ENCODE measurements around the gene DPEP2. TPM values are rescaled to one million over a fixed set of nuclear protein-coding genes. Genes with fewer than 3 reads are reported as not detected.
"Not testable (repeated sequence)": the region's sequence is repeated elsewhere in the genome, so short reads cannot be mapped to it uniquely, and the experiment has no call there.

Gene DPEP2
- total and polyA plus RNA-seq, 2 experiments from 2014 or later: not detected

DNA sequence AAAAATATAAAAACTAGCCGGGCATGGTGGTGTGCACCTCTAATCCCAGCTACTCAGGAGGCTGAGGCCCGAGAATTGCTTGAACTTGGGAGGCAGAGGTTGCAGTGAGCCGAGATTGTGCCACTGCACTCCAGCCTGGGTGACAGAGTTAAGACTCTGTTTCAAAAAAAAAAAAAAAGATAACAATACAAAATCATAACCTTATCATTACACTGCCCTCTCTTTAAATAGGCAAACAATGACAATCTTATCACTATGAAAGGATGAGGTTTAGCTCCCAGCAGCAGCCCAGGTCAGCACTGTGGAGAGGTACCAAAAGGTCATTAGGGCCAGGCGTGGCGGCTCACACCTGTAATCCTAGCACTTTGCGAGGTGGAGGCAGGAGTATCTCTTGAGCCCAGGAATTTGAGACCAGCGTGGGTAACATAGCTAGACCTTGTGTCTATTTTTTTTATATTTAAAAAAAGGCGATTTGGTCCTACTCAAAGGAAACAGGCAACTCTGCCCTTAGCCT, 19.9 kb upstream of the DPEP2 start:
- H3K4me1 ChIP-seq (ENCODE audit: insufficient read depth): peaks cover 14% of the 10 kb centered on the region
- TF ChIP-seq EZH2 (IDR thresholded peaks at IDR 0.05; ENCODE audit: borderline replicate concordance) (no peak), EZH2phosphoT487 (IDR thresholded peaks at IDR 0.05; ENCODE audit: low read depth, severe bottlenecking, unreplicated experiment) (no peak)
- TF ChIP-seq, protein P1, sequence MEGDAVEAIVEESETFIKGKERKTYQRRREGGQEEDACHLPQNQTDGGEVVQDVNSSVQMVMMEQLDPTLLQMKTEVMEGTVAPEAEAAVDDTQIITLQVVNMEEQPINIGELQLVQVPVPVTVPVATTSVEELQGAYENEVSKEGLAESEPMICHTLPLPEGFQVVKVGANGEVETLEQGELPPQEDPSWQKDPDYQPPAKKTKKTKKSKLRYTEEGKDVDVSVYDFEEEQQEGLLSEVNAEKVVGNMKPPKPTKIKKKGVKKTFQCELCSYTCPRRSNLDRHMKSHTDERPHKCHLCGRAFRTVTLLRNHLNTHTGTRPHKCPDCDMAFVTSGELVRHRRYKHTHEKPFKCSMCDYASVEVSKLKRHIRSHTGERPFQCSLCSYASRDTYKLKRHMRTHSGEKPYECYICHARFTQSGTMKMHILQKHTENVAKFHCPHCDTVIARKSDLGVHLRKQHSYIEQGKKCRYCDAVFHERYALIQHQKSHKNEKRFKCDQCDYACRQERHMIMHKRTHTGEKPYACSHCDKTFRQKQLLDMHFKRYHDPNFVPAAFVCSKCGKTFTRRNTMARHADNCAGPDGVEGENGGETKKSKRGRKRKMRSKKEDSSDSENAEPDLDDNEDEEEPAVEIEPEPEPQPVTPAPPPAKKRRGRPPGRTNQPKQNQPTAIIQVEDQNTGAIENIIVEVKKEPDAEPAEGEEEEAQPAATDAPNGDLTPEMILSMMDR (IDR thresholded peaks at IDR 0.05; ENCODE audit: poor library complexity): no peak
- H3K9me3 ChIP-seq (ENCODE audit: low read depth): no peaks in the 10 kb centered on the region
- no peaks in the 10 kb centered on the region for H4K20me1 ChIP-seq (ENCODE audit: insufficient read depth, poor library complexity, severe bottlenecking)
- H3K4me2 ChIP-seq: no peak overlapping the region
- no peak for DNase-seq (ENCODE audit: low spot score)
- H3K27me3 ChIP-seq: no peaks in the 10 kb centered on the region
- H3K9me2 ChIP-seq (replicated peaks; ENCODE audit: insufficient read depth): no peaks in the 10 kb centered on the region
- no peaks in the 10 kb centered on the region for H3K36me3 ChIP-seq (replicated peaks; ENCODE audit: insufficient read depth, low read depth)
- no peak overlapping the region for H2AFZ ChIP-seq
- no peak overlapping the region for H3K4me3 ChIP-seq
- 57% methylated on average over 8 of the region's 8 CpGs for WGBS (ENCODE audit: low lambda C conversion rate, missing lambda C conversion rate)
- no peak overlapping the region for H3K27ac ChIP-seq
- H3K79me2 ChIP-seq: peaks cover 20% of the 10 kb centered on the region

DNA sequence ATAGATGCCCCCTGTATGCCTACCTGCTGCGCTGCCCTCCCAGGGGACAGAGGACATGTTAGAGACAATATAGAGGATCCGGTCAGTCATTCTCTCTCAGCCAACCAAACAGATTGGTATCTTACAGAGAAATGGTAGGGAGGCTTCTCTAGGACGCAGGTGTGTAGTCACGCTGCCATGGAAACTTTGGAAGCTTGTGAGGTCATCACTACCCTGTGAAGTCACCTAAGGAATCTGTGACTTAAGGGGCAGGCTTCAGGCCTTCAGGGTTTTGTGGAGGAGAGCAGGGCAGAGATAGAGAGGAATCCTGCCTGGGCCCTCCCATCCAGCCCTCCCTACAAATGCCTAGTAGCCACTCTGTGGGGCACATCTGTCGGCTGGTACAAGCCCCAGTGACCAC, 16.4 kb upstream of the DPEP2 start, which contains the start of gene DPEP2NB:
Gene DPEP2NB (minus strand): TSS at position 231 of the 400 bp plus-strand sequence. CDS start 141 bp downstream, at position 90.
- H4K20me1 ChIP-seq (ENCODE audit: insufficient read depth, poor library complexity, severe bottlenecking): no peaks in the 10 kb centered on the region
- no peak for DNase-seq (ENCODE audit: low spot score)
- H3K4me3 ChIP-seq: no peak within 1 kb of the TSS
- no peak within 1 kb of the TSS for H3K27ac ChIP-seq
- no peak within 1 kb of the TSS for H3K4me2 ChIP-seq
- H3K36me3 ChIP-seq (replicated peaks; ENCODE audit: insufficient read depth, low read depth): no peaks in the 10 kb centered on the region
- no peaks in the 10 kb centered on the region for H3K9me2 ChIP-seq (replicated peaks; ENCODE audit: insufficient read depth)
- WGBS (ENCODE audit: low lambda C conversion rate, missing lambda C conversion rate): 96% methylated on average over 5 of the region's 5 CpGs
- no peaks in the 10 kb centered on the region for H3K79me2 ChIP-seq
- no peaks in the 10 kb centered on the region for H3K27me3 ChIP-seq
- H2AFZ ChIP-seq: no peak within 1 kb of the TSS
- TF ChIP-seq, protein P1 (IDR thresholded peaks at IDR 0.05; ENCODE audit: poor library complexity): no peak
- TF ChIP-seq EZH2 (IDR thresholded peaks at IDR 0.05; ENCODE audit: borderline replicate concordance) (no peak), EZH2phosphoT487 (IDR thresholded peaks at IDR 0.05; ENCODE audit: low read depth, severe bottlenecking, unreplicated experiment) (no peak)
- no peaks in the 10 kb centered on the region for H3K9me3 ChIP-seq (ENCODE audit: low read depth)
- no peaks in the 10 kb centered on the region for H3K4me1 ChIP-seq (ENCODE audit: insufficient read depth)

DNA sequence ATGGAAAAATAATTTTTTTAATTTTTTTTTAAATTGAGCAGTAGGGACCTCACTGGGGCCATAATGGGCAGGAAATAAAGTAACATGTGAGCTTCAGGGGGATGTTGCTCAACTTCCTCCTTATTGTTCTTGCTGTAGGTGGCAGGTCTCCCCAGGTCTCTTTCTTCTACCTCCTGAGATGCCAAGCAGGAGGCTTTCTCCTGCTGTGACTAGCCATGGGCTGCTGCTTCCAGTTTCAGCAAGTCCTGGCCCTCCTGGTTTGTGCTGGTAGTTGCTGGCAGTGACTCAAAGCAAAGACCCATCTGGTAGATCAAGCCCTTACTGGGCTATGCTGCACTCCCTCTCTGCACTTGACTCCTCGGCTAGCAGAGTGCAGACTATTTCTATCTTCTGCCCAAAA, 14.2 kb upstream of the DPEP2 start:
- no peaks in the 10 kb centered on the region for H3K9me3 ChIP-seq (ENCODE audit: low read depth)
- H3K4me2 ChIP-seq: no peak overlapping the region
- no peaks in the 10 kb centered on the region for H3K27me3 ChIP-seq
- H3K27ac ChIP-seq: no peak overlapping the region
- H3K36me3 ChIP-seq (replicated peaks; ENCODE audit: insufficient read depth, low read depth): no peaks in the 10 kb centered on the region
- no peak for DNase-seq (ENCODE audit: low spot score)
- WGBS (ENCODE audit: low lambda C conversion rate, missing lambda C conversion rate): 85% methylated on average over 1 of the region's 1 CpG
- no peak for TF ChIP-seq EZH2 (IDR thresholded peaks at IDR 0.05; ENCODE audit: borderline replicate concordance)
- TF ChIP-seq, protein P1 (IDR thresholded peaks at IDR 0.05; ENCODE audit: poor library complexity): no peak
- no peak for TF ChIP-seq EZH2phosphoT487 (IDR thresholded peaks at IDR 0.05; ENCODE audit: low read depth, severe bottlenecking, unreplicated experiment)
- H3K79me2 ChIP-seq: no peaks in the 10 kb centered on the region
- H2AFZ ChIP-seq: no peak overlapping the region
- H3K9me2 ChIP-seq (replicated peaks; ENCODE audit: insufficient read depth): no peaks in the 10 kb centered on the region
- no peaks in the 10 kb centered on the region for H4K20me1 ChIP-seq (ENCODE audit: insufficient read depth, poor library complexity, severe bottlenecking)
- H3K4me1 ChIP-seq (ENCODE audit: insufficient read depth): no peaks in the 10 kb centered on the region
- H3K4me3 ChIP-seq: no peak overlapping the region

DNA sequence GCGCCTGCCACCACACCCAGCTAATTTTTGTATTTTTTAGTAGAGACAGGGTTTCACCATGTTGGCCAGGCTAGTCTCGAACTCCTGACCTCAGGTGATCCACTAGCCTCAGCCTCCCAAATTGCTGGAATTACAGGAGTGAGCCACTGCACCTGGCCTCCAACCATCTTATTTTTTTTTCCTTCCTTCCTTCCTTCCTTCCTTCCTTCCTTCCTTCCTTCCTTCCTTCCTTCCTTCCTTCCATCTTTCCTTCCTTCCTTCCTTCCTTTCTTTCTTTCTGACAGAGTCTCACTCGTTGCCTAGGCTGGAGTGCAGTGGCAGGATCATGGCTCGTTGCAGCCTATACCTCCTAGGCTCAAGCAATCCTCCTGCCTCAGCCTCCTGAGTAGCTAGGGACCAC, 10.6 kb upstream of the DPEP2 start:
- H3K4me3 ChIP-seq; H3K9me2 ChIP-seq (replicated peaks; ENCODE audit: insufficient read depth); H2AFZ ChIP-seq; H3K4me2 ChIP-seq; DNase-seq (ENCODE audit: low spot score); H3K9me3 ChIP-seq (ENCODE audit: low read depth); H3K27ac ChIP-seq; H3K36me3 ChIP-seq (replicated peaks; ENCODE audit: insufficient read depth, low read depth); H3K79me2 ChIP-seq; H3K4me1 ChIP-seq (ENCODE audit: insufficient read depth); H4K20me1 ChIP-seq (ENCODE audit: insufficient read depth, poor library complexity, severe bottlenecking); H3K27me3 ChIP-seq: not testable (repeated sequence)
- whole genome bisulfite sequencing (ENCODE audit: low lambda C conversion rate, missing lambda C conversion rate): 90% methylated on average over 4 of the region's 4 CpGs

Measured in hepatocyte (in vitro differentiated cells).